Inflammatory macrophage treated with lipopolysaccharide for 4 hours (primary cell): ENCODE data around the gene EXOSC5.
"Not testable (repeated sequence)": the region's sequence is repeated elsewhere in the genome, so short reads cannot be mapped to it uniquely, and the experiment has no call there.

Experiments used
- DNase-seq: peaks from one replicate; pipeline ENCODE4 v3.0.0-alpha.2; 2020

Gene EXOSC5

GRCh38 chr19:41397086-41398049 lies at the start of gene EXOSC5, which contains the start of gene BCKDHA:
TSS of gene EXOSC5 (minus strand) at chr19:41397359. CDS start at chr19:41397328, 31 bp downstream.
TSS of gene BCKDHA (plus strand) at chr19:41397818. CDS start at chr19:41397828, 10 bp downstream.
- DNase-seq, result peak; percentile 100

GRCh38 chr19:41445575-41445974 lies 48.4 kb upstream of the EXOSC5 start:
- no peak for DNase-seq

- DNase-seq, result no peak
These were observed 46.8 kb upstream of the EXOSC5 start for GRCh38 chr19:41443813-41444455.

GRCh38 chr19:41442473-41443355 lies 45.6 kb upstream of the EXOSC5 start, which contains the start of gene ERICH4:
TSS of gene ERICH4 (plus strand) at chr19:41443156. CDS start at chr19:41443170, 14 bp downstream.
- no peak for DNase-seq

GRCh38 chr19:41441321-41441945 lies 44.3 kb upstream of the EXOSC5 start:
- DNase-seq, result no peak

GRCh38 chr19:41439441-41440222 lies 42.5 kb upstream of the EXOSC5 start, which contains the start of gene DMAC2:
TSS of gene DMAC2 (minus strand) at chr19:41439912. CDS start at chr19:41439899, 13 bp downstream.
- peak; percentile 98 for DNase-seq

GRCh38 chr19:41437944-41438574 lies 40.9 kb upstream of the EXOSC5 start:
- DNase-seq, result no peak

- DNase-seq, result no peak
These were observed 39.5 kb upstream of the EXOSC5 start for GRCh38 chr19:41436674-41436951.

- no peak for DNase-seq
These were observed 38.9 kb upstream of the EXOSC5 start for GRCh38 chr19:41435936-41436673.

GRCh38 chr19:41435376-41435775 lies 38.2 kb upstream of the EXOSC5 start:
- DNase-seq, result not testable (repeated sequence)

GRCh38 chr19:41434450-41434849 lies 37.3 kb upstream of the EXOSC5 start:
- DNase-seq, result no peak

GRCh38 chr19:41433171-41433570 lies 36.0 kb upstream of the EXOSC5 start:
- no peak for DNase-seq

GRCh38 chr19:41431426-41432386 lies 34.5 kb upstream of the EXOSC5 start:
- peak; percentile 67 for DNase-seq

GRCh38 chr19:41430922-41431321 lies 33.8 kb upstream of the EXOSC5 start:
- DNase-seq, result no peak

- no peak for DNase-seq
These were observed 31.3 kb upstream of the EXOSC5 start for GRCh38 chr19:41428481-41428859.

- DNase-seq, result no peak
These were observed 30.7 kb upstream of the EXOSC5 start for GRCh38 chr19:41427647-41428480.

- DNase-seq, result peak; percentile 40
These were observed 29.9 kb upstream of the EXOSC5 start, which contains the start of gene B3GNT8 for GRCh38 chr19:41426952-41427646. TSS of gene B3GNT8 (minus strand) at chr19:41427374. CDS start at chr19:41426778, 596 bp downstream.
